Cardiac fibroblast (primary cell): ENCODE measurements around the gene ZNF593.

ENCODE experiments used
- DNase-seq, 2 donors: peaks; one replicate each; pipeline versions ENCODE4 v3.0.0 to v3.0.0-alpha.2; 2010; ENCODE audit warnings: low read depth in 2 of 2
- H3K4me3 ChIP-seq, 2 donors: replicated peaks in 1 of 2; 1 replicate in 1 of 2; 2 replicates in 1 of 2; pipeline ENCODE4 v1.5.1; 2011; ENCODE audit warnings: low read depth in 2 of 2, low read length in 2 of 2, mild to moderate bottlenecking in 2 of 2, moderate library complexity in 1 of 2
- CTCF ChIP-seq: IDR thresholded peaks from one replicate; pipeline ENCODE4 v1.5.1; 2011; ENCODE audit warnings: low read depth, mild to moderate bottlenecking, low read length, inconsistent platforms

The ZNF593 gene

DNA sequence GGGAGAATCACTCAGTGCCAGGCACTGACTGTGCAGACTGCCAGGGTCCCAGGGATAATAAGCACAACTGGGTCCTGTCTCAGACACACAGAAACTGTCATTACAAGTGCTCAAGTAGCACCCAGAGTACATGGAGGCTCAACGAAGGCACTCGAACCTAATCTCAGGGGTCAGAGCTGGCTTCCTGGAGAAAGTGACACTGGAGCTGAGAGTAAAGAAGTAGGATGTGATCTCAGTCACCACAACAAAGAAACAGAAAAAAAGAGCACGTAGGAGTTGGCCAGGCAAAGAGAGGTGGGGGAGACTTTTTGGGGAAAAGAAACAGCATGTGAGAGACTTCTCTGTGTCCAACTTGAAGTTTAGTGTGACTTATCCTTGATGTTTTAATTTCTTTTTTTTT, 22.0 kb downstream of the ZNF593 start:
- no peak for TF ChIP-seq CTCF
- DNase-seq: no peak
- H3K4me3 ChIP-seq: no peak overlapping the region

- TF ChIP-seq CTCF: no peak
- no peak for DNase-seq
- H3K4me3 ChIP-seq: no peak overlapping the region
Measured at GRCh38 chr1:26195805-26196204, 26.1 kb downstream of the ZNF593 start.

GRCh38 chr1:26197301-26197700, 27.6 kb downstream of the ZNF593 start:
- no peak overlapping the region for H3K4me3 ChIP-seq

DNA sequence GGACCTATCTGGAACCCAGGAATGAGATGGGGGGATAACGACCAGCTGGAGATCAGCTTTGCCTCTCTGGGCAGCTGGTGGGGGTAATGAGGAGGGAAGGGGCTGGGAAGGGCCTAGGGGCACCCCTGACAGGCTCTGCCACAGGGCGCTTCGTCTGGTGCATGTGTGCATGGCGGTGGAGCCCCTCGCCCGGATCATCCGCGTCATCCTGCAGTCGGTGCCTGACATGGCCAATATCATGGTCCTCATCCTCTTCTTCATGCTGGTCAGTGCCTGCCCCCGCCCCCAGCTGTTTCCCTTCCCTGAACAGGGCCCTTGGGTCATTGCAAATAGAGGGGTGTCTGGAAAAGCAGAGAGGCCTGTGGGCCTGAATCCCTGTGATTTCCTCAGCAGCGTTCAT, 28.1 kb downstream of the ZNF593 start:
- H3K4me3 ChIP-seq: no peak overlapping the region
- TF ChIP-seq CTCF: no peak
- DNase-seq: no peak

More at GRCh38 chr1:26197301-26197700, 27.6 kb downstream of the ZNF593 start:
- no peak for DNase-seq
- TF ChIP-seq CTCF: no peak

DNA sequence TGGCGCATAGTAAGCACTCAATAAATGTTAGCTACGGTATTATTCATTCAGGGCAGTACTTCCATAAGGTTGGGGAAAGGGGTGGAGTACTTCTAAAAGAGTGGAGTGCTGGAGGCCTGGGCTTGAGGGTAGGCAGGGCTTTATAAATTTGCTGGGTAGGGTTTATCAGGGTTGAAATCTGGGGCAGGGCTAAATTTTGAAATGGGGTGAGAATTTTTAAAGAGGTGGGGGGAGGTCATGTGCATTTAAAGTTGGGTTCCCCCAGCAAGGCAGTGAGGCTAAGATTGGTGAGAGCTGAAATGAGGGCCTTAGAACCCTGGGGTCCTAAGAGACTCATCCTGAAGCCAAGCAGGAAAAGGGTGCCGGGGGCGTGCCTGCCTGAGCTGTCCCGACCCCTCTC, 30.7 kb downstream of the ZNF593 start:
- DNase-seq: no peak

DNA sequence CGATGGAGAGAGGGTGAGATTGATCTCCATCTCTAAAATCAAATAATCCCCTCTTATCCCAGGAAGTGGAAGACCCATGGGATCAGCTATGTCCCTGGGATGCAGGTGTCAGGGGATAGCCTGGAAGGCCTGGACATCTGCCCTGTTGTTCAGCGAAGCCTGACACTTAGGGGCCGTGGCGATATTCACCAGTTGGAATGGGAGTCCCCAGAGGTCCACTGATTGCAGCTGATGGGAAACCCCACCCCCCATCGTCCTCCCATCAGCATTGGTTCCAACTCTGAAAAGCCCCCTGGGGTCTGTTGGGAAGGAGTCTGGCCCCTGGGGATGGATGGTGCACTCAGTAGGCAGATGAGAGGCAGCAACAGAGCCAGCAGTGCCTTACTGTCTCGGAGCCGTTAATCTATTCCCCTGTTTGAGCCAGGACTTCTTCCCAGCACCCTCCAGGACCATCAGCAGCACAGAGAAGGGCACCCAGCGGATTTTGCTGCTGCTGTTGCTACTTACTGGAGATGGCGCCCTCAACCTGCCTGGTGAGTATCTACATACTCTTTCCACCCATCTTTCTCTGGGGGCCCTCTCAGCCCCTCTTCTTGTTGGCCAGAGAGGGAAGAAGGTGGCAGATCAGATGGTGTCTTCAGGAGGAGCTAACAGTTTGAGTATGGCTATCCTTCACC, 34.1 kb downstream of the ZNF593 start:
- DNase-seq: no peak
- H3K4me3 ChIP-seq: no peak overlapping the region
- TF ChIP-seq CTCF: no peak

More for the DNA sequence above, 30.7 kb downstream of the ZNF593 start:
- no peak for TF ChIP-seq CTCF
- no peak overlapping the region for H3K4me3 ChIP-seq
